Suprapubic skin (tissue), 3 donors: ENCODE results near the gene REV1.

Experiments used
- POLR2A ChIP-seq, 2 donors: fragments of 450-650 bp; IDR thresholded peaks; one replicate each; pipeline ENCODE4 v1.6.1; 2017; ENCODE audit warnings: antibody characterized with exemption in 2 of 2, mild to moderate bottlenecking in 2 of 2, moderate library complexity in 2 of 2
- TF ChIP-seq, protein P1 (sequence below), 2 donors: fragments of 200-600 bp in 1 of 2; fragments of 450-650 bp in 1 of 2; sonication (generic) in 1 of 2; IDR thresholded peaks; one replicate each; pipeline ENCODE4 v1.5.1; 2016 to 2019; ENCODE audit warnings: antibody characterized with exemption in 2 of 2, mild to moderate bottlenecking in 1 of 2, moderate library complexity in 1 of 2

DNA sequence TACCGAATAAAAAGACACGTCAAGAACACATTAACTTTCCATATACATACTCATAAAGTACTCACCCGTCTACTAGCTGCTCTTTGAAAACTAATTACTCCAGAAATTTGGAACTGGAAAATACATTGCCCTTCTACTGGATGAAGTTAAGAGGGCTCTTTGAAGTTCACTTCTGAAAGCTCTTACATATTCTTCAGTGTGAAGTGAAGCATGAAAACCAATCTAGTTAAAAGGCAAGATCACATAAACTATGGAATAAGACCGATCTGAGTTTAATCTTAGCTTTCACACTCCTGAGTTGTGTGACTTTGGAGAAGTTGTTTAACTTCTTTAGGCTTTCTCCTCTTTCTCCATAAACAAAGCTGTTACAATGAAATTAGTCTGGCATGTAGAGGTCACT is 38.5 kb downstream of the REV1 start:
- TF ChIP-seq POLR2A (IDR thresholded peaks at IDR 0.05), result no peak
- TF ChIP-seq, protein P1, sequence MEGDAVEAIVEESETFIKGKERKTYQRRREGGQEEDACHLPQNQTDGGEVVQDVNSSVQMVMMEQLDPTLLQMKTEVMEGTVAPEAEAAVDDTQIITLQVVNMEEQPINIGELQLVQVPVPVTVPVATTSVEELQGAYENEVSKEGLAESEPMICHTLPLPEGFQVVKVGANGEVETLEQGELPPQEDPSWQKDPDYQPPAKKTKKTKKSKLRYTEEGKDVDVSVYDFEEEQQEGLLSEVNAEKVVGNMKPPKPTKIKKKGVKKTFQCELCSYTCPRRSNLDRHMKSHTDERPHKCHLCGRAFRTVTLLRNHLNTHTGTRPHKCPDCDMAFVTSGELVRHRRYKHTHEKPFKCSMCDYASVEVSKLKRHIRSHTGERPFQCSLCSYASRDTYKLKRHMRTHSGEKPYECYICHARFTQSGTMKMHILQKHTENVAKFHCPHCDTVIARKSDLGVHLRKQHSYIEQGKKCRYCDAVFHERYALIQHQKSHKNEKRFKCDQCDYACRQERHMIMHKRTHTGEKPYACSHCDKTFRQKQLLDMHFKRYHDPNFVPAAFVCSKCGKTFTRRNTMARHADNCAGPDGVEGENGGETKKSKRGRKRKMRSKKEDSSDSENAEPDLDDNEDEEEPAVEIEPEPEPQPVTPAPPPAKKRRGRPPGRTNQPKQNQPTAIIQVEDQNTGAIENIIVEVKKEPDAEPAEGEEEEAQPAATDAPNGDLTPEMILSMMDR (IDR thresholded peaks at IDR 0.05), result no peak
